Right hindlimb (tissue), 1 donor: ENCODE results near the gene MAOB.

Source experiments
- DNase-seq: peaks from one replicate; pipeline ENCODE4 v3.0.0-alpha.2; 2018

The MAOB gene

GRCh38 chrX:43860646-43861370 lies 21.4 kb downstream of the MAOB start:
- DNase-seq, result no peak

- no peak for DNase-seq
These were observed 28.9 kb downstream of the MAOB start for GRCh38 chrX:43853225-43853828.

- DNase-seq, result no peak
These were observed 31.6 kb downstream of the MAOB start for GRCh38 chrX:43850629-43851028.

GRCh38 chrX:43849173-43849572 lies 33.1 kb downstream of the MAOB start:
- no peak for DNase-seq

GRCh38 chrX:43847352-43847751 lies 34.9 kb downstream of the MAOB start:
- DNase-seq, result no peak

- DNase-seq, result no peak
These were observed 35.7 kb downstream of the MAOB start for GRCh38 chrX:43846558-43846957.

GRCh38 chrX:43845776-43846175 lies 36.5 kb downstream of the MAOB start:
- no peak for DNase-seq

GRCh38 chrX:43840265-43840664 lies 42.0 kb downstream of the MAOB start:
- DNase-seq, result no peak

- no peak for DNase-seq
These were observed 45.6 kb downstream of the MAOB start for GRCh38 chrX:43836435-43837184.

GRCh38 chrX:43835559-43835958 lies 46.7 kb downstream of the MAOB start:
- no peak for DNase-seq

GRCh38 chrX:43827791-43828190 lies 54.5 kb downstream of the MAOB start:
- DNase-seq, result no peak

GRCh38 chrX:43822014-43822413 lies 60.2 kb downstream of the MAOB start:
- no peak for DNase-seq

- no peak for DNase-seq
These were observed 64.8 kb downstream of the MAOB start for GRCh38 chrX:43817444-43817843.

- no peak for DNase-seq
These were observed 67.0 kb downstream of the MAOB start for GRCh38 chrX:43815209-43815608.

GRCh38 chrX:43813898-43814297 lies 68.4 kb downstream of the MAOB start:
- DNase-seq, result no peak

- DNase-seq, result no peak
These were observed 68.9 kb downstream of the MAOB start for GRCh38 chrX:43813319-43813718.

GRCh38 chrX:43809463-43809862 lies 72.8 kb downstream of the MAOB start:
- DNase-seq, result no peak

- no peak for DNase-seq
These were observed 74.0 kb downstream of the MAOB start for GRCh38 chrX:43808231-43808630.

GRCh38 chrX:43805579-43805978 lies 76.7 kb downstream of the MAOB start:
- no peak for DNase-seq

- no peak for DNase-seq
These were observed 78.2 kb downstream of the MAOB start for GRCh38 chrX:43804021-43804420.

- no peak for DNase-seq
These were observed 96.2 kb downstream of the MAOB start for GRCh38 chrX:43785930-43786591.

- DNase-seq, result no peak
These were observed 124.2 kb downstream of the MAOB start for GRCh38 chrX:43758044-43758443.

GRCh38 chrX:43756076-43756475 lies 126.2 kb downstream of the MAOB start:
- DNase-seq, result no peak

- DNase-seq, result no peak
These were observed 128.6 kb downstream of the MAOB start for GRCh38 chrX:43753637-43754036.
